ENCODE measurements around the gene IL3RA. TPM values are rescaled to one million over a fixed set of nuclear protein-coding genes. Genes with fewer than 3 reads are reported as not detected.
"Not testable (repeated sequence)": the region's sequence is repeated elsewhere in the genome, so short reads cannot be mapped to it uniquely, and the experiment has no call there.

The IL3RA gene
- polyA plus RNA-seq, 1 donor: 18.7 TPM

DNA sequence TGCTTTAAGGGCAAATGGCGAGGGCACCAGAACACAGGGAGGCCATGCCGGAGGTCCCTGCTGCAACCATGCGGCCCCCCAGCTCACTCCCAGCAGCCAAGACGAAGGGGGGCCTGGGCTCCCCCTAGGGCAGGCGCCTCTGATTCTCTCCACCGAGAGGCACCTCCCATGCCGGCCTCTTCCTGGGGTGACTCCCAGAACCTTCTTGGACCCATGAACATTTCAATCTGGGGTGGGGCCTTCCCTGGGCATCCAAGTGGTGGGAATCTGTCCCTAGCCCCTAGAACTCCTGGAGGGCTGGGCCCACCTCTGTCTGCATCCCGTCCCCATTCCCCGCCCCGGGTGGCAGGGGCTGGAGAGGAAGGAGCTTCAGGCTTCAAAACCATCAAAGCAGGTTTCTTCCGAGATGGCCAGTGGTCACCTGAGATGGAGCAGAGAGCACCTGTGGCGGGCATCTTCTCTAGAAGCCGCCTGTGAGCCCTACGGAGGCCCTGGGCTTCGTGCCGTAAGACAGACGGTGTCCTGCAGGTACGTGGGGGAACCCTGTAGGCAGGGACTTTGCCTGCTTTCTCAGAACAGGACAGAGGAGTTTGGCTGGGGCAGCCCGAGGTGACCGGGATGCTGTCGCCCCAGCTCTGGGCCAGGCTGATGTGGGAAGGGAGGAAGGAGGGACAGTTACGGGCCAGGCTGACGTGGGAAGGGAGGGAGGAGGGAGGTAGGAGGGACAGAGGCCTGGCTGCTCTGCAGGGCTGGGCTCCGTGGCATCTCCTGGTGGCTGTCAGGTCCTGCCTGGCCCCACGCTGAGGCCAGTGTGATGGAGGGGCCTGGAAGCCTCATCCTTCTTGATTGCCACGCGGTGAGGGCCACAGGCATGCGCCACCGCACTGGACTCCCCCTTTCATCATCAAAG lies 62.1 kb downstream of the IL3RA start:
- no peak for DNase-seq (ENCODE audit: low read depth)

DNA sequence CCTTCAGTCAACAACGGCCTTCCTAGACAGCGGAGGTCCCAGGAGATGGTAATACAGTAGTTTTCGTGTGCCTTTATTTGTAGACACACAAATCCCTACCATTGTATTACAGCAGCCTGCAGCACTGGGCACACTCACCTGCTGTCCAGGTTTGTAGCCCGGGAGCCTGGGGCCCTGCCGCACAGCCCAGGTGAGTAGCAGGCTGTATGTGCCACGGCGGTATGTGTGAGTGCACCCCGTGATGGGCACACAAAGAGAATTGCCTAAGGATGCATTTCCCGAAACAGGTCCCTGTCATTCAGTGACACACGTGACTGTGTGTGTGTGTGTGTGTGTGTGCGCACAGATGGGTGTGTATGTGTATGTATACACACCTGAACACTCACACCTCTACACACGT lies 63.5 kb downstream of the IL3RA start:
- DNase-seq (ENCODE audit: low read depth): no peak

DNA sequence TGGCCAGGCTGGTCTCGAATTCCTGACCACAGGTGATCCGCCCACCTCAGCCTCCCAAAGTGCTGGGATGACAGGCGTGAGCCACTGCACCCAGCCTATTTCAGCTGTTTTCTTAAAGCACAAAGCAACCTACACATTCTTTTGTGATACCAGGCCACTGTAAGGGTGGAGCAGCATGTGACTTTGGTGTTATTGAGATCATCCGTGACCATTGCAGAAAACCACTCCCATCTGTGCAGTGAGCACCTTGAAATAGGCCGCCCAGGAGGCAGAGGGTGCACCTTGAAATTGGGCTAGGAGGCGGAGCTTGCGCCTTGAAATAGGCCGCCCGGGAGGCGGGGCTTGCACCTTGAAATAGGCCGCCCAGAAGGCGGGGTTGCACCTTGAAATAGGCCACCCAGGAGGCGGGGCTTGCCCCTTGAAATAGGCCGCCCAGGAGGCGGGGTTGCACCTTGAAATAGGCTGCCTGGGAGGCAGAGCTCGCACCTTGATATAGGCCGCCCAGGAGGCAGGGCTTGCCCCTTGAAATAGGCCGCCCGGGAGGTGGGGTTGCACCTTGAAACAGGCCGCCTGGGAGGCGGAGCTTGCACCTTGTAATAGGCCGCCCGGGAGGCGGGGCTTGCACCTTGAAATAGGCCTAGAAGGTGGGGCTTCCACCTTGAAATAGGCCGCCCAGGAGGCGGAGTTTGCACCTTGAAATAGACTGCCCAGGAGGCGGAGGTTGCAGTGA lies 64.3 kb downstream of the IL3RA start:
- DNase-seq (ENCODE audit: low read depth): no peak

DNA sequence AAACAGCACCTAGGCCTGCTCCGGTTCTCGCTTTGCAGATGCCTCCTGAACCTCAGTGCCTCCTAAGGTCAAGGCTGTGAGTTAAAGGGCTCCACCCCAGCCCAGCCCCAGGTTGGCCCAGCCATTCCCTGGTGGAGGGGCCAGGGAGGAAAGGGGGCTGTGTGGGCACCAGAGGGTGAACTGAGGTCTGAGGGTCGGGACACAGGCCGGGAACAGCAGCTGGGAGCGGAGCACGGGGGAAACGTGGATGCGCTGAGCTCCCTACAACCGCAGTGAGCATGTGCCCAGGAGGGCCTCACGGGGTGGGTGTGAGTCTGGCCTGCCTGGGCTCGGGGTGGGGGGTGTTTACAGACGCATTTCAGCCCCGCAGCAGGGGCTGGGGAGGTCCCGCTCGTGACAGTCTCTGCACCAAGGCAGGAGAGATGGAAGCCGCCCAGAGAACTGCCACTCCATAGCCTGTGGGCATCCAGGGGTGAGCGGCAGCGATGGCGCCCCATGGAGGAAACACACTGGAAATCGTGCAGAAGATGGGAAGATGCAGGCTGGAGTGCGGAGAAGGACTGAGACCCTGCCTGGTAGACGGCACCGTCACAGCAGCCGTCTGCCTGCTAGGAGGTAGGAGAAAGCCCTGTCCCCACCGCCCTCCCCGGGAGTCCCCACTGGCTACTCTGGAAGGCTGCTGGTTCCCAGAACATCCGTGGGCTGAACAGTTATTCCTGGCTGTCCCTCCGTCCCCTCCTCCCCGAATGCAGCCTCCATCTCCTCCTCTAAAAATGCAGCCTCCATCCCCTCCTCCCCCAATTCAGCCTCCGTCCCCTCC lies 65.2 kb downstream of the IL3RA start:
- no peak for DNase-seq (ENCODE audit: low read depth)

DNA sequence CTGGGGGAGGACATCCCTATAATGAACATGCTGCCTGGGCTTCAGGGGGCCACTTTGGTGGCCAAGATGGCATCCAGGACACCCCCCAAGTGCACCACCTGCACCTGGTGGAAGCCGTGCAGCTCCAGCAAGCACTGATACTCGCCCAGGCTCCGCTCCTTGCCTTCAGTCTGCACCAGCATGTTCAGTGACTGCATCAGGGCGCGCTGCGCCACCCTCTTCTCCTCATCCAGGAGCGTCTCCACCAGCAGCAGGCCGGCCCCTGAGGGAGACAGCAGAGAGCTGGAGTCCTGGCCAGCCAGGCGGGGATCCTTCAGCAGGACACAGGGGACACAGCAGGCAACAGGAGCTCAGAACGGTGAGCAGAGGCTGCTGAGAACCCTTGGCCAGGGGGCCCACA lies 66.6 kb downstream of the IL3RA start:
- DNase-seq (ENCODE audit: low read depth): no peak

GRCh38 chrX:1403867-1404266 lies 67.3 kb downstream of the IL3RA start:
- not testable (repeated sequence) for DNase-seq (ENCODE audit: low read depth)

DNA sequence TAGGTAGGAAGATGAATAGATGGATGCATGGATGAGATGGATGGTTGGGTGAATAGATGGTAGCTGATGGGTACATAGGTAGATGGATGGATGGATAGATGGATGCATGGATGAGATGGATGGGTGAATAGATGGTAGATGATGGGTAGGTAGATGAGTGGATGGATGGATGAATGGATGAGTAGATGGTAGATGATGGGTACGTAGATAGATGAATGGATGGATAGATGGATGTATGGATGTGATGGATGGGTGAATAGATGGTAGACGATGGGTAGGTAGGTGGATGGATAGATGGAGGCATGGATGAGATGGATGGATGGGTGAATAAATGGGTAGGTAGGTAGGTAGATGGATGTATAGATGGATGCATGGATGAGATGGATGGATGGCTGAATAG lies 69.2 kb downstream of the IL3RA start:
- DNase-seq (ENCODE audit: low read depth): not testable (repeated sequence)

- DNase-seq (ENCODE audit: low read depth): no peak
Observed at GRCh38 chrX:1407035-1407434, 70.5 kb downstream of the IL3RA start.

DNA sequence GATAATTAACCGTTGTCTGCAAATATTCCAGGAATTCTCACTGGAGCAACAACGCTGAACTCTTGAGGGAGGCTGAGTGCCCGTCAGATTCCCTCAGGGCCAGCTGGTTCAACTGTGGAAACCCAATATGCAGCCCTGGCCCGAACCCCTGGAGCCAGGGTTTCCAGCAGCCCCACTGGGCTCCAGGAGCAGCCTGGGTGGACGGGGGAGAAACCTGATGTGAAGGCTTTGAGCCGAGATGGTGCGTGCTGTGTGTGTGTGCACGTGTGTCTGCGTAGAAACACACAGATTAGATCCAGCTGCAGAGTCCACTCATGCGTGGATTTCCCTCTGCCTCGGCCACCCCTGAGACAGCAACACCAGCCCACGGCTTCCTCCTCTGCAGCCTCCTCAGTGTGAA lies 74.7 kb downstream of the IL3RA start:
- DNase-seq (ENCODE audit: low read depth): no peak

DNA sequence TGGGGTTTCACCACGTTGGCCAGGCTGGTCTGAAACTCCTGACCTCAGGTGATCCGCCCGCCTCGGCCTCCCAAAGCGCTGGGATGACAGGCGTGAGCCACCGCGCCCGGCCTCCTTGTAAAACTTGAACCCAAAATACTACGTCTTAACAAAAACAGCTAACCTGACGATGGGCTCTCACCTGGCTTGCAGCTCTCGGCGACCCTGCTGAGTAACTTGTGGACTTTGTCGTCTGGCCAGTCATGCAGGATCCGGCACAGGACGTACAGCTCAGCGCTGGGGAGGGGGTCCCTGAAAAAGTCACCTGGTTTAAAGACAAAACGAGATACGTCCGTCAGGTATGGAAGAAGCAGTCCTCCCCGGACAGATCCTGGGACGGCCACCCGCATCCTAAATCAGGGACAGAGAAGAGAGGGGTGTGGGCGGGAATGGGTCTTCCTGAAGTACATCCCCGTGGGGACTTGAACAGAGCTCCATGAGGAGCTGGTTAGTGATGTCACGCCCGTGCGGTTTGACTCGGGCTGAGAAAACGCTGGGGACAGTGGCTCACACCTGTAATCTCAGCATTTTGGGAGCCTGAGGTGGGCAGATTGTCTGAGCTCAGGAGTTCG lies 76.1 kb downstream of the IL3RA start:
- no peak for DNase-seq (ENCODE audit: low read depth)

DNA sequence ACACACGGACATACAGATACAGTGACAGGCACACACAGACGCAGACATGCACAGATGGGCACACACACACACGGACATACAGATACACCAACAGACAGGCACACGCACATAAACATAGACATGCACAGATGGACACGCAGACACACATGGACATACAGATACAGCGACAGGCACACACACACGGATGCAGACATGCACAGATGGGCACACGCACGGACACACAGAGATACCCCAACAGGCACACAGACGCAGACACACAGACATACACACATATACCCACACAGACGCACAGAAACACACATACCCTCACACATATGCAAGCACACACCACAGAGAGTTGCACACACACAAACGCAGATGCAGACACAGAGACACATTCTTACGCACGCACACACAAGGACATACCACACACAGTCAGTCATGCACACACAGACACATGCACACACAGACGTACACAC lies 79.8 kb downstream of the IL3RA start:
- DNase-seq (ENCODE audit: low read depth): no peak

DNA sequence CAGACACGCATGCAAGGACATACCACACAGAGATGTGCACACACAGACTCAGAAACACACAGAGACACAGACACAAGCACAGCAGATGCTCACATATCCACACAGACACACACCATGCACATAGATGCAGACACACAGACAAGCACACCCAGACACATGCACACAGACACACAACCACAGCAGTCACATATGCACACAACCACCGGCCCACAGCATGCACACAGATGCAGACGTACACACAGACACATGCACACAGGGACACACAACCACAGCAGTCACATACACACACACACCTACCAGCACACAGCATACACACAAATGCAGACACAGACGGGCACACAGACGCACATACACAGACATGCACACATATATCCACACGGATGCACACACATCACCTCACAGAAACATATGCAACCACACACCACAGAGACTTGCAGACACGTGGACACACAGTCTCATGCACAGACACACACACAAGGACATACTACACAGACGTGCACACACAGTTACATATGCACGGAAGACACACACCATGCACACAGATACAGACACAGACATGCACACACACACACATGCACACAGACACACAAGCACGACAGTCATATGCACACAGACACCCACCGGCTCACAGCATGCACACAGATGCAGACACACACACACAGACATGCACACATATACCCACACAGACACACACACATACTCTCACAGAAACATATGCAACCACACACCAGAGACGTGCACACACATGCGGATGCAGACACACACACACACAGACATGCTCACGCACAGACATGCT lies 80.6 kb downstream of the IL3RA start:
- DNase-seq (ENCODE audit: low read depth): no peak

- no peak for DNase-seq (ENCODE audit: low read depth)
Observed at GRCh38 chrX:1417921-1418771, 81.6 kb downstream of the IL3RA start.

GRCh38 chrX:1418901-1419544 lies 82.4 kb downstream of the IL3RA start:
- no peak for DNase-seq (ENCODE audit: low read depth)

DNA sequence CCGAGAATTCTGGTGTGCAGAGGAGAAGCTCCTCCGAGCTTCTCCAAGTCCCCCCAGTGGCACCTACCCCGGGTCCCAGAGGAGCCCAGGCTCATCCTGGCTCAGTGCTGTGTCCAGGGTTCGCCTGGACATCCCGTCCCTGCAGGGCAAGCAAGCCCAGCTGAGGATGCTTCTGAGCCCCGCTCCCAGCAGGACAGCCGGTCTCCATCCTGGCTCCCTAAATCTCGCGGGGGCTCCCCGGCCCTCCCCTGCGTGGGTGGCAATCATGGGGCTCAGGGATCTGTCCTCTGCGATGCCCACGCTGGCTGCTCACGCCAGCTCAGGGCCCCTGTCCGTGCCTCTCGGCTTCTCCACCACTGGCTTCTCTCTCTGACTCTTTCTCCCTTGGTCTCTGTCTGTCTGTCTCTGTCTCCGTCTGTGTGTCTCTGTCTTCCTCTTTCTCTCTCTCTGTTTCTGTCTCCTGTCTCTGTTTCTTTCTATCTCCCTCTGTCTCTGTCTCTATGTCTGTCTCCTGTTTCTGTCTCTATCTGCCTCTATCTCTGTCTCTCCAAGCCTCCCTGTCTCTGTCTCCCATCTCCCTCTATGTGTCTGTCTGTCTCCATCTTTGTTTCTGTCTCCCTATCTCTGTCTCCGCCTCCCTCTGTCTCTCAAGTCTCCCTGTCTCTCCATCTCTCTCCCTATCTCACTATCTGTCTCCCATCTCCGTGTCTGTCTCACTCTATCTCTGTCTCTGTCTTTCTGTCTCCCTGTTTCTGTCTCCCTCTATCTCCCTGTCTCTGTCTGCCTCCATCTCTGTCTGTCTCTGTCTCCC lies 83.2 kb downstream of the IL3RA start:
- DNase-seq (ENCODE audit: low read depth): no peak

DNA sequence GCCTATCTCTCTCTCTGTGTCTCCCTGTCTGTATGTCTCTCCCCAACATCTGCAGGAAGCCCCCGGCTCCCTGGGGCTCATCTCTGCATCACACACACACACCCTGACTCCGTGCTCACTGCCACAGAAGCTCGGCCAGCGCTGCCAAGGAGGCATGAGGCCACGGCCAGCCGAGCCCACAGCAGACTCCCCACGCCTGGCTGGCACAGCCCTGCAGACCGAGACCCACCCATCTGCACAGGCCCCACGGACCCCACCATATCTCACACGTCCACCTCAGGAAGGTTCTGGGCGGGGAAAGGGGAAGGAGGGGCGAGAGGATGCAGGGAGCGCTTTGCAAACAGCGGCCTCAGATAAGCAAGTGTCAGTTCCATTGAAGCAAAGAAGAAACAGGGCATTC lies 83.8 kb downstream of the IL3RA start:
- no peak for DNase-seq (ENCODE audit: low read depth)

GRCh38 chrX:1421433-1422134 lies 85.0 kb downstream of the IL3RA start:
- DNase-seq (ENCODE audit: low read depth): no peak

- DNase-seq (ENCODE audit: low read depth): no peak
Observed at GRCh38 chrX:1422135-1422465, 85.5 kb downstream of the IL3RA start.

Data from forelimb muscle (tissue), 1 donor.